ENCODE data around the gene SYT7. TPM values are rescaled to one million over a fixed set of nuclear protein-coding genes. Genes with fewer than 3 reads are reported as not detected.

Gene SYT7
- total and polyA plus RNA-seq, 10 of the 15 experiments (the other 5 are each of a cell fraction or from before 2014, with no cell fraction given): not detected

DNA sequence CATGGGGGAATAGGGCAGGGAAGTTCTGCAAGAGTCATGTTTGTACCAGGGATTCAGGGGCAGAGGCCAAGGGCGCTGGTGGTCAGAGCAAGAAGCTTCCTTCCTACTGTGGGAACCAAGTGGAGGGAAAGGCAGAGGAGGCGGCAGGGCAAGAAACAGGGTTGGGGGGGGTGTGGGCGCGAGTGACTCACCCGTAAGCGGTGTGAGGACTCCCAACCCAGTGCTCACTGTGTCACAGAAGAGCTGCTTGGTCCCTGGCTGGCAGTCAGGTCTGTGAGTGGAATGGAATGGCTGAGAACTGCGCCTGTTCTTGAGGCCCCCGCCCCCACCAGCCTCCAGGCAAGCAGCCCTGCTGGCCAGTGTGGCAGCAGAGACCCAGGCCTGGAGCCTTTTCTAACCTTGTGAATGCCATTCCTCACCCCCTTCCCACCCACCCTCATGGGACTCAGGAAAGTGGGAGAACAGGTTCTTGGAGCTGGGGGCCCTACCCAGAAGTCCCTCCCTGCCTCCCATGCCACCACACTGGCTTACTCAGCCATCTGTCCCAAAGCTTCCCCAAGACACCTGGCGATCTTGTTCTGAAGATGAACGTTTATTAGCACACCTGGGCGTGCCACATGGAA, 67.6 kb downstream of the SYT7 start (continued):
- TF ChIP-seq CEBPB (IDR thresholded peaks at IDR 0.05; ENCODE audit: borderline replicate concordance in 1 of 2, low read depth in 2 of 2, low read length in 2 of 2) (no peak), ESRRA (IDR thresholded peaks at IDR 0.05; ENCODE audit: low read length) (no peak), SPI1 (IDR thresholded peaks at IDR 0.05; ENCODE audit: borderline replicate concordance, insufficient read depth, low read depth, low read length) (no peak), TARDBP (IDR thresholded peaks at IDR 0.05; ENCODE audit: borderline replicate concordance) (no peak), ZZZ3 (IDR thresholded peaks at IDR 0.05; ENCODE audit: control insufficient read depth, insufficient read length, low read depth) (no peak), POLR2AphosphoS2 (IDR thresholded peaks at IDR 0.05; ENCODE audit: low read depth, low read length) (no peak), EZH2 (IDR thresholded peaks at IDR 0.05; ENCODE audit: borderline replicate concordance, control insufficient read depth, low read depth, low read length) (no peak), SRF (IDR thresholded peaks at IDR 0.05; ENCODE audit: low read depth in 2 of 2, low read length in 2 of 2) (no peak)
- TF ChIP-seq, protein P1, sequence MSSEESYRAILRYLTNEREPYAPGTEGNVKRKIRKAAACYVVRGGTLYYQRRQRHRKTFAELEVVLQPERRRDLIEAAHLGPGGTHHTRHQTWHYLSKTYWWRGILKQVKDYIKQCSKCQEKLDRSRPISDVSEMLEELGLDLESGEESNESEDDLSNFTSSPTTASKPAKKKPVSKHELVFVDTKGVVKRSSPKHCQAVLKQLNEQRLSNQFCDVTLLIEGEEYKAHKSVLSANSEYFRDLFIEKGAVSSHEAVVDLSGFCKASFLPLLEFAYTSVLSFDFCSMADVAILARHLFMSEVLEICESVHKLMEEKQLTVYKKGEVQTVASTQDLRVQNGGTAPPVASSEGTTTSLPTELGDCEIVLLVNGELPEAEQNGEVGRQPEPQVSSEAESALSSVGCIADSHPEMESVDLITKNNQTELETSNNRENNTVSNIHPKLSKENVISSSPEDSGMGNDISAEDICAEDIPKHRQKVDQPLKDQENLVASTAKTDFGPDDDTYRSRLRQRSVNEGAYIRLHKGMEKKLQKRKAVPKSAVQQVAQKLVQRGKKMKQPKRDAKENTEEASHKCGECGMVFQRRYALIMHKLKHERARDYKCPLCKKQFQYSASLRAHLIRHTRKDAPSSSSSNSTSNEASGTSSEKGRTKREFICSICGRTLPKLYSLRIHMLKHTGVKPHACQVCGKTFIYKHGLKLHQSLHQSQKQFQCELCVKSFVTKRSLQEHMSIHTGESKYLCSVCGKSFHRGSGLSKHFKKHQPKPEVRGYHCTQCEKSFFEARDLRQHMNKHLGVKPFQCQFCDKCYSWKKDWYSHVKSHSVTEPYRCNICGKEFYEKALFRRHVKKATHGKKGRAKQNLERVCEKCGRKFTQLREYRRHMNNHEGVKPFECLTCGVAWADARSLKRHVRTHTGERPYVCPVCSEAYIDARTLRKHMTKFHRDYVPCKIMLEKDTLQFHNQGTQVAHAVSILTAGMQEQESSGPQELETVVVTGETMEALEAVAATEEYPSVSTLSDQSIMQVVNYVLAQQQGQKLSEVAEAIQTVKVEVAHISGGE (CRISPR knock-in tag; IDR thresholded peaks at IDR 0.05): no peak
- TF ChIP-seq, protein P2, sequence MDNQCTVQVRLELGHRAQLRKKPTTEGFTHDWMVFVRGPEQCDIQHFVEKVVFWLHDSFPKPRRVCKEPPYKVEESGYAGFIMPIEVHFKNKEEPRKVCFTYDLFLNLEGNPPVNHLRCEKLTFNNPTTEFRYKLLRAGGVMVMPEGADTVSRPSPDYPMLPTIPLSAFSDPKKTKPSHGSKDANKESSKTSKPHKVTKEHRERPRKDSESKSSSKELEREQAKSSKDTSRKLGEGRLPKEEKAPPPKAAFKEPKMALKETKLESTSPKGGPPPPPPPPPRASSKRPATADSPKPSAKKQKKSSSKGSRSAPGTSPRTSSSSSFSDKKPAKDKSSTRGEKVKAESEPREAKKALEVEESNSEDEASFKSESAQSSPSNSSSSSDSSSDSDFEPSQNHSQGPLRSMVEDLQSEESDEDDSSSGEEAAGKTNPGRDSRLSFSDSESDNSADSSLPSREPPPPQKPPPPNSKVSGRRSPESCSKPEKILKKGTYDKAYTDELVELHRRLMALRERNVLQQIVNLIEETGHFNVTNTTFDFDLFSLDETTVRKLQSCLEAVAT (IDR thresholded peaks at IDR 0.05): no peak

Measured in GM12878 (cell line).